GM21619 (cell line): ENCODE measurements around the gene SNCB.

Experiments used
- ATAC-seq: cut with Tn5 transposase; IDR thresholded peaks from one replicate; pipeline ENCODE4 v1.9.1; 2021; ENCODE audit not compliant: unreplicated experiment

The SNCB gene

GRCh38 chr5:176644878-176645670 lies 14.7 kb upstream of the SNCB start:
- ATAC-seq: no peak

GRCh38 chr5:176644294-176644693 lies 14.0 kb upstream of the SNCB start:
- ATAC-seq: no peak

- ATAC-seq: no peak
Observed at GRCh38 chr5:176643491-176644219, 13.3 kb upstream of the SNCB start.

GRCh38 chr5:176642675-176643490 lies 12.5 kb upstream of the SNCB start:
- no peak for ATAC-seq

- ATAC-seq: no peak
Observed at GRCh38 chr5:176640616-176641015, 10.3 kb upstream of the SNCB start.

- ATAC-seq: no peak
Observed at GRCh38 chr5:176639981-176640380, 9.6 kb upstream of the SNCB start.

- no peak for ATAC-seq
Observed at GRCh38 chr5:176639208-176639607, 8.9 kb upstream of the SNCB start.

- ATAC-seq: no peak
Observed at GRCh38 chr5:176638437-176638836, 8.1 kb upstream of the SNCB start.

GRCh38 chr5:176637556-176637955 lies 7.2 kb upstream of the SNCB start:
- no peak for ATAC-seq

GRCh38 chr5:176636426-176636825 lies 6.1 kb upstream of the SNCB start:
- ATAC-seq: no peak

- no peak for ATAC-seq
Observed at GRCh38 chr5:176633598-176633997, 3.3 kb upstream of the SNCB start.

GRCh38 chr5:176632745-176633144 lies 2.4 kb upstream of the SNCB start:
- no peak for ATAC-seq

GRCh38 chr5:176631383-176632200 lies 1.3 kb upstream of the SNCB start:
- ATAC-seq: no peak

GRCh38 chr5:176630681-176631222 lies 418 bp upstream of the SNCB start:
- no peak for ATAC-seq

GRCh38 chr5:176629317-176629852 lies 949 bp downstream of the SNCB start:
- ATAC-seq: no peak

- ATAC-seq: no peak
Observed at GRCh38 chr5:176628406-176629228, 1.7 kb downstream of the SNCB start.

- no peak for ATAC-seq
Observed at GRCh38 chr5:176627582-176627981, 2.8 kb downstream of the SNCB start.

- no peak for ATAC-seq
Observed at GRCh38 chr5:176626876-176627236, 3.5 kb downstream of the SNCB start.
